ENCODE data around the gene CAPZA2.
A peak's percentile ranks its signal among the peaks of the same experiment; 100 is the strongest.
"Not testable (repeated sequence)": the region's sequence is repeated elsewhere in the genome, so short reads cannot be mapped to it uniquely, and the experiment has no call there.

CAPZA2 gene

GRCh38 chr7:116953906-116954838, 91.8 kb downstream of the CAPZA2 start:
- peak; percentile 67 for DNase-seq (ENCODE audit: low spot score)

- DNase-seq (ENCODE audit: low spot score): no peak
Observed at GRCh38 chr7:116955340-116955739, 93.0 kb downstream of the CAPZA2 start.

GRCh38 chr7:116955801-116956476, 93.6 kb downstream of the CAPZA2 start:
- DNase-seq (ENCODE audit: low spot score): no peak

GRCh38 chr7:116956477-116956804, 94.1 kb downstream of the CAPZA2 start:
- DNase-seq (ENCODE audit: low spot score): no peak

GRCh38 chr7:116957874-116958273, 95.5 kb downstream of the CAPZA2 start:
- DNase-seq (ENCODE audit: low spot score): no peak

GRCh38 chr7:116961966-116962673, 99.7 kb downstream of the CAPZA2 start:
- not testable (repeated sequence) for DNase-seq (ENCODE audit: low spot score)

GRCh38 chr7:116963234-116963633, 100.8 kb downstream of the CAPZA2 start:
- DNase-seq (ENCODE audit: low spot score): no peak

GRCh38 chr7:116966601-116967000, 104.2 kb downstream of the CAPZA2 start:
- no peak for DNase-seq (ENCODE audit: low spot score)

- DNase-seq (ENCODE audit: low spot score): no peak
Observed at GRCh38 chr7:116967254-116967922, 105.0 kb downstream of the CAPZA2 start.

GRCh38 chr7:116967983-116968382, 105.6 kb downstream of the CAPZA2 start:
- DNase-seq (ENCODE audit: low spot score): no peak

GRCh38 chr7:116968631-116969030, 106.2 kb downstream of the CAPZA2 start:
- DNase-seq (ENCODE audit: low spot score): no peak

- DNase-seq (ENCODE audit: low spot score): no peak
Observed at GRCh38 chr7:116969371-116969902, 107.0 kb downstream of the CAPZA2 start.

- no peak for DNase-seq (ENCODE audit: low spot score)
Observed at GRCh38 chr7:116970238-116970910, 108.0 kb downstream of the CAPZA2 start.

GRCh38 chr7:116971153-116971552, 108.8 kb downstream of the CAPZA2 start:
- not testable (repeated sequence) for DNase-seq (ENCODE audit: low spot score)

Measured in hepatic stellate cell (primary cell).